A673 (cell line): ENCODE data around the gene PTPN20. TPM values are rescaled to one million over a fixed set of nuclear protein-coding genes. Genes with fewer than 3 reads are reported as not detected.
"Not testable (repeated sequence)": the region's sequence is repeated elsewhere in the genome, so short reads cannot be mapped to it uniquely, and the experiment has no call there.

Source experiments
- Bru-seq: library from RNA; stranded (reverse); fragments of 400-500 nt; gene quantifications from one replicate; lab custom pipeline; 2021; lab: Mats Ljungman, UMichigan
- BruChase-seq, 2 experiments: library from RNA; stranded (reverse); fragments of 400-500 nt; gene quantifications; one replicate each; lab custom pipeline; 2021; lab: Mats Ljungman, UMichigan
- BruUV-seq: library from RNA; stranded (reverse); fragments of 400-500 nt; replicated peaks from 2 replicates; lab custom pipeline; 2021; lab: Mats Ljungman, UMichigan
- CTCF ChIA-PET: fragments of 300-600 bp; sonication (Branson Sonifier 250); formaldehyde crosslinking; loops from one replicate; lab custom pipeline; 2022; ENCODE audit warnings: antibody characterized with exemption; lab: Charles Lee
- POLR2A ChIA-PET: fragments of 300-600 bp; sonication (Branson Sonifier 250); formaldehyde crosslinking; loops from one replicate; lab custom pipeline; 2022; ENCODE audit warnings: antibody characterized with exemption; ENCODE audit not compliant: low non-redundant PET; lab: Charles Lee
- DNase-seq: peaks from one replicate; pipeline ENCODE4 v3.0.0-alpha.2; 2015; ENCODE audit warnings: low spot score
- H3K27ac ChIP-seq: fragments of 200-600 bp; sonication (generic); 2 replicates; pipeline ENCODE4 v1.5.1; 2016; ENCODE audit warnings: mixed run types, low read depth, mild to moderate bottlenecking, mixed read lengths, antibody characterized with exemption, low read length; ENCODE audit not compliant: poor library complexity, severe bottlenecking
- H3K27me3 ChIP-seq: fragments of 200-600 bp; sonication (generic); replicated peaks from 2 replicates; pipeline ENCODE4 v1.6.1; 2017; ENCODE audit warnings: mixed run types, low read depth, mild to moderate bottlenecking, mixed read lengths, antibody characterized with exemption, low read length; ENCODE audit not compliant: insufficient read depth, poor library complexity
- H3K36me3 ChIP-seq: fragments of 200-600 bp; sonication (generic); 2 replicates; pipeline ENCODE4 v1.6.1; 2016; ENCODE audit warnings: mixed run types, mild to moderate bottlenecking, mixed read lengths, antibody characterized with exemption, low read length; ENCODE audit not compliant: insufficient read depth, poor library complexity, severe bottlenecking
- H3K4me1 ChIP-seq: fragments of 200-600 bp; sonication (generic); 2 replicates; pipeline ENCODE4 v1.6.1; 2017; ENCODE audit warnings: mixed run types, mild to moderate bottlenecking, mixed read lengths, antibody characterized with exemption, low read length; ENCODE audit not compliant: insufficient read depth, poor library complexity, severe bottlenecking
- H3K4me3 ChIP-seq: fragments of 200-600 bp; sonication (generic); 2 replicates; pipeline ENCODE4 v1.5.1; 2016; ENCODE audit warnings: low read depth, mixed run types, mild to moderate bottlenecking, mixed read lengths, low read length; ENCODE audit not compliant: poor library complexity, severe bottlenecking
- H3K9me3 ChIP-seq: fragments of 200-600 bp; sonication (generic); 2 replicates; pipeline ENCODE4 v1.6.1; 2016; ENCODE audit warnings: mixed run types, low read depth, mild to moderate bottlenecking, mixed read lengths, antibody characterized with exemption, low read length; ENCODE audit not compliant: poor library complexity, severe bottlenecking
- intact Hi-C: fragments of 100-400 bp; cut with micrococcal nuclease; formaldehyde crosslinking; loops from one replicate; pipeline ENCODE4 v1.10.0; 2022; ENCODE audit not compliant: unreplicated experiment
- long read RNA-seq: library from polyadenylated mRNA; stranded (forward); transcript quantifications from one replicate; pipeline ENCODE4 v2.0.0, GENCODE V29; 2022
- total RNA-seq: library from RNA; stranded (reverse); gene quantifications from 2 replicates; pipeline ENCODE4 v1.2.3, GENCODE V29; 2021

PTPN20 gene, protein sequence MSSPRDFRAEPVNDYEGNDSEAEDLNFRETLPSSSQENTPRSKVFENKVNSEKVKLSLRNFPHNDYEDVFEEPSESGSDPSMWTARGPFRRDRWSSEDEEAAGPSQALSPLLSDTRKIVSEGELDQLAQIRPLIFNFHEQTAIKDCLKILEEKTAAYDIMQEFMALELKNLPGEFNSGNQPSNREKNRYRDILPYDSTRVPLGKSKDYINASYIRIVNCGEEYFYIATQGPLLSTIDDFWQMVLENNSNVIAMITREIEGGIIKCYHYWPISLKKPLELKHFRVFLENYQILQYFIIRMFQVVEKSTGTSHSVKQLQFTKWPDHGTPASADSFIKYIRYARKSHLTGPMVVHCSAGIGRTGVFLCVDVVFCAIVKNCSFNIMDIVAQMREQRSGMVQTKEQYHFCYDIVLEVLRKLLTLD
- total RNA-seq (not detected in 2 replicates), Bru-seq, nascent RNA (not detected), BruChase-seq, experiment 1, labeled RNA remaining after a 2-hour chase (not detected), BruChase-seq, experiment 2, labeled RNA remaining after a 6-hour chase (not detected)
- long read RNA-seq = 0 reads

GRCh38 chr10:46911144-46911876 lies at the start of gene PTPN20:
Gene PTPN20 (plus strand): TSS chr10:46911428. CDS start chr10:46932500, 21,072 bp downstream.
- H3K27me3 ChIP-seq, H3K4me1 ChIP-seq, H3K36me3 ChIP-seq, H3K4me3 ChIP-seq, BruUV-seq, DNase-seq, POLR2A ChIA-PET, H3K27ac ChIP-seq, CTCF ChIA-PET, intact Hi-C loops, H3K9me3 ChIP-seq: not testable (repeated sequence)

DNA sequence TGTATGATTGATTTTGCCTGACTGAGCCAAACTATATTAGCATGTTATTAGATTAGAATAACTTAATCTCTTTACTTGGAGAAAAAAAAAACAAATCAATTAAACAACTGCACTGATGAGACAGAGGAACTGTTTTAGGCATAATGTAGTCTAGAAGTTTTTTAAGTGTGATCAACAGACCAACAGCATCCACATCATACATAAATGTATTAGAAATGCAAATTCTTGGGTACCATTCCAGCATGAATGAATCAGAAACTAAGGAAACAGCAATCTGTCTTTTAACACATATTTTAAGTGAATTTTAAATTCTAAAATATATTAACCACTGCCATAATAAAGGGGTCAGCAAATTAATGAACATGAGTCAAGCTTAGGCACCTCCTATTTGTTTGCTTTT lies 41.5 kb upstream of the PTPN20 start:
- H3K36me3 ChIP-seq, intact Hi-C loops, BruUV-seq, DNase-seq, POLR2A ChIA-PET, H3K4me3 ChIP-seq, H3K4me1 ChIP-seq, H3K27ac ChIP-seq, CTCF ChIA-PET, H3K27me3 ChIP-seq, H3K9me3 ChIP-seq: not testable (repeated sequence)

GRCh38 chr10:46871583-46871982 lies 39.6 kb upstream of the PTPN20 start:
- H3K9me3 ChIP-seq, POLR2A ChIA-PET, intact Hi-C loops, H3K4me3 ChIP-seq, H3K27ac ChIP-seq, DNase-seq, BruUV-seq, H3K27me3 ChIP-seq, H3K36me3 ChIP-seq, CTCF ChIA-PET, H3K4me1 ChIP-seq: not testable (repeated sequence)

GRCh38 chr10:46875304-46875703 lies 35.9 kb upstream of the PTPN20 start:
- H3K36me3 ChIP-seq, POLR2A ChIA-PET, H3K27ac ChIP-seq, H3K4me1 ChIP-seq, intact Hi-C loops, BruUV-seq, CTCF ChIA-PET, H3K9me3 ChIP-seq, H3K4me3 ChIP-seq, H3K27me3 ChIP-seq, DNase-seq: not testable (repeated sequence)

- H3K27me3 ChIP-seq, H3K4me3 ChIP-seq, H3K9me3 ChIP-seq, H3K4me1 ChIP-seq, H3K36me3 ChIP-seq, H3K27ac ChIP-seq, POLR2A ChIA-PET, CTCF ChIA-PET, intact Hi-C loops, DNase-seq, BruUV-seq: not testable (repeated sequence)
Measured at GRCh38 chr10:46876773-46877172, 34.5 kb upstream of the PTPN20 start.

- H3K4me1 ChIP-seq, H3K9me3 ChIP-seq, DNase-seq, POLR2A ChIA-PET, H3K4me3 ChIP-seq, intact Hi-C loops, BruUV-seq, CTCF ChIA-PET, H3K27me3 ChIP-seq, H3K27ac ChIP-seq, H3K36me3 ChIP-seq: not testable (repeated sequence)
Measured at GRCh38 chr10:46878761-46879160, 32.5 kb upstream of the PTPN20 start.
